GM20431 (cell line): ENCODE data around the gene PDPK1.
"Not testable (repeated sequence)": the region's sequence is repeated elsewhere in the genome, so short reads cannot be mapped to it uniquely, and the experiment has no call there.

Experiments
- in situ Hi-C: fragments of 300-500 bp; cut with MseI, MboI; formaldehyde crosslinking; loops from one replicate; pipeline ENCODE4 v1.15.0; 2020; ENCODE audit warnings: low sequenced_read_pairs; ENCODE audit not compliant: unreplicated experiment

The PDPK1 gene

DNA sequence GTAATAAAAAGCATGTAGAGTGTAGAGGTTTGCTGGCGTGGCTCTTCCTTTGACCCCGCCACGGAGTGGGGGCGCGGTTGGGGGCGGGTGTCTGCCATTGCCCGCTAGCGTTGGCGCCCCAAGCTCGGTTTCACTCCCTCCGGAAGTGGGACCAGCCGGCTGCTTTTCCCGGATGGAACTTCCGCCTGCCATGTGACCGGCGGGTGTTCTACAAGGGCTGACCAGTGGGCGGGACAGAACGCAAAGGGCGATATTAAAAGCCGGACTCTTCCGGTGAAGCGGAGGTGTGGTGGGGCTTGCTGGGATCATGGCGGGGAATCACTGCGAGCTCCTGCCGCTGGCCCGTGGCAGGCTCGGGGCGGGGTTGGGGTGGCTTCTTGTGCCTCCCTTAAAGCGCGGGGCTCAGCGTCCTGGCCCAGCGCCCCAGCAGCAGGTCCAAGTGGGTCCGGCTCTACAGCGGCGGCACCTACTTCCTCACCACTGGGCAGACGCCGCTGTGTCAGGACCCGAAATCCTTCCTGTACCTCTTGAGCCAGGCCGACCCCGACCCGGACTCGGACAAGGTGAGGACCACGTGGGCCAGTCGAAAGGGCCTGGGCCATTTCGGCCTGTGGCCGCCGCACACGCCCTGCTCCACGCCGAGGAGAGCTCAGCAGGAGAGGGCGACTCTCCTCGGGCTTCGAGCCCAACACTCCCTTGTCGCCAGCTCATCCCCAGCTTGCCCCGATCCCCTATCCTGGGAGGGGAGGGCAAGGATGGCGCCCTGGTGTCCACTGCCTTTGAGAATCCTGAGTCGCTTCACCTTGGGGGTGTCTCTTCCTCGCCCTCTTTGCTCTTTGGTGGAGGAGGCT lies 65.6 kb downstream of the PDPK1 start:
- in situ Hi-C loops, result no loop called here

DNA sequence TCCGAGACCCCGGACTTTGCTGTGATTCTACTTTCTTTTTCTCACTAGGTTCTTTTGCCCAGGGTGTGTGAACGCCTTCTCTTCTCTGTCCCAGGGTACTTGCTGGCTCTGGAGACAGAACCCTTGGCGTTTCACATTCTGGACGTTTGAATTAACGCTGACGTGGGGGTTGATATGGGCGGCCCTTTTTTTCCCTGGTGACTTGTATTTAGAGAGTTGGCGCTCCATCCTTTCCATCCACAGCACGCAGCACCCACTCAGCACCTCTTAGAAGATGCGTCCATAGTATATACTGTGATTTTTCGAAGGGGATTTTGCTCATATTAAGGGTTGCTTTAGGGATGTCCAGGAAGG lies 66.2 kb downstream of the PDPK1 start:
- in situ Hi-C loops, result not testable (repeated sequence)

DNA sequence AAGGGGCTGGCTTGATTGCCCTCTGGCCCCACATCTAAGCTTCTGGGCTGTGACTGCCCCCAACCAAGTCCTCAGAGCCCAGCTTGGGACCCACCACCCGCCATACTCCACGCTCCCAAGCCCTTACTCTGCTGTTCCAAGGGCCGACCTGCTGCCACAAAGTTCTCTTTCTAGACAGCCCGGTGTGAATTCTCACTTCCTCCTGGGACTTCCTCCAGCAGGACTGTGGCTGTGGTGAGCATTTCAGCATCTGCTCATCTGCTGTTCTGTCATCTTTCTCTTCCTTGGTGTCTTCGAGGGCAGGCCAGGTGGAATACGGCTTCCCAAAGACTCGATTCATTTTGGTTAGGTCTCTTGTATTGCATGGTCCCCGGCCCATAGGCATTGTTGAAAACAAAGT lies 69.0 kb downstream of the PDPK1 start:
- in situ Hi-C loops, result not testable (repeated sequence)

DNA sequence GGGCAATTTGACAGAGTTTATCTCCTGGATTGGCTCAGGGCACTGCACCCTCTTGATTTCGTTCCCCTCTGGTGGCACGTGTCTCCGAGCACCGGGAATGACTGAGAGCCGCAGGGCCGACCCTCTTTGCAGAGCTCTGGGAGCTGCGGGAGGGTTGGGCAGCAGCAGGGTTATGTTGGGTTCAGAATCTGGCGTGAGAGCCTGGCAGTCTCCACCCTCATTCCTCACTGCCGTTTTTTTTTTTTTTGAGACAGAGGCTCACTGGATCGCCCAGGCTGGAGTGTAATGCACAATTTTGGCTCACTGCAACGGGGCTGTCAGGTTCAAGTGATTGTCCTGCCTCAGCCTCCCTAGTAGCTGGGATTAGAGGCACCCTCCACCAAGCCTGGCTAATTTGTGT lies 71.5 kb downstream of the PDPK1 start:
- in situ Hi-C loops, result not testable (repeated sequence)

DNA sequence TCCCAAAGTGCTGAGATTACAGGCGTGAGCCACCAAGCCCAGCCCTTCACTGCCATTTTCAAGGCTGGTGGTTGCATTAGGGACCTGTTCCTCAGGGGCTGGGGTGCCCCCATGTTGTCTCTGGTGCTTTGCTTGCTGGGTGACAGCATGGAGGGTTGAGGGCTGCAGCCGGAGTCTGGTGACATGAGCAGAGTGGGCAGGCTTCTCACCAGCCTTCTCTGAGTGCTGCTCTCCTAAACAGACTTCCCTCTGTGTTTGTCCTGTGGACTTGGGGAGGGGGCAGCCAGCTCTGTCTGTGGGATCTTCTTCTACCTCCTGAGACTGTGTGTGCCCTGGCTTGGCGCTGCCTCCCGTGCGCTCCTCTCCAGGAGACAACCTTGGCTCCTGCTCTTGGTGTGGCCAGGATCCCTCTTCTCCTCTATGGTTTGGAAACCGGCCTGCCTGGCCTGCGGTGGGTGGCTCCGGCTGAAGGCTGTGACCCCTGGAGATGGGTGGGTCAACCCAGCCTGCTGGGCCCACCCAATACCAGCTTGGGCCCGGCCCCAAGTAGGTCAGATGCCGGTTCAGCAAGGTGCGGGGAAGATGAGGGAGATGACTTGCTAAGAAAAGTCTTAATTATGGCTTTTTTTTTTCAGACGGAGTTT lies 72.1 kb downstream of the PDPK1 start:
- in situ Hi-C loops, result no loop called here

DNA sequence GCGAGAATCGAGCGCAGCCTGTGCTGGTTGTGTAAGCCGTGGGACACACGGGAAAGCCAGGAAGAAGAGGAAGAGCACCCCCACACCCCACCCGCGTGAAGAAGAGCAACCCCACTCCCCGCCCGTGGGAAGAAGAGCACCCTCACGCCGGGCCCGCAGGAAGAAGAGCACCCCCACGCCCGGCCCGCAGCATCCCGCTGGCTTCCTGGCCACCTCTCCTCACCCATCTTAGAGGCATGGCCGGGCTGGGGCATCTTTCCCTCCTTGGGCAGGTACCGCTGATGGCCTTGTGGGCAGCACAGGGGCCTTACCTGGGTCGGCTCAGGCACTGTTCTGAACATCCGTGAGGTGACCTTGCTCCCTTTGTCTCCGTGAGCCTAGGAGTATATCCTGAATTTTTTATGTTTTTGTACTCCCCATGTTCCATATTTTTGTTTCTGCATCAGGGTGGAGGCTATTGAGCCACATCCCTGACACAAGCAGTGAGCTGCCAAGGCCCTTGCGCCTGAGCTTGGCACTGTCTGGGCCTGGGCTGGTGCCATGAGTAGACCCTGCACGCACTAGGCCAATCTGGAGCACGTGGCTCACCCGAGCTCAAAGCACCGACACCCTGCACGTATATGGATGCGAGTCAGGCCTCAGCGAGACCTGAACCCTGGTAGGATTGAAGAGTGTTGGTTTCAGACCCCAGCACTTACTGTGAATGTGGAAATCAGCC lies 73.1 kb downstream of the PDPK1 start:
- in situ Hi-C loops, result no loop called here

DNA sequence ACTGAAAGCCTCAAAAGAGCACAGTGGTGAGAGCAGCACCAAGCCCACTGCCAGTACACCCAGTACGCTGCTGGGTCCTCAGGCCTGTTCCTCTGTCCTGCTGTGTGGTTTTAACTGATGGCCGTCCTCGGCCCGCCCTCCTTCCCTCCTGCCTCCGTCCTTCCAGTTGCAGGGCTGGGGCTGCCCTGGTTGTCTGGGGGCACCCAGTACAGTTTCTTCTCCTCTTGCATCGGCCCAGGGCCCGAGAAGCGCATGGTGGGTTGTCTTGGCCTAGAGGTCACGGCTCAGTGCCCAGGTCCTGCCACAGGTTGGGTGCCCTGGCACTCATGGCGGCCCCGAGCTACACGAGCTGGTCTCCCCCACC lies 73.7 kb downstream of the PDPK1 start:
- in situ Hi-C loops, result no loop called here

DNA sequence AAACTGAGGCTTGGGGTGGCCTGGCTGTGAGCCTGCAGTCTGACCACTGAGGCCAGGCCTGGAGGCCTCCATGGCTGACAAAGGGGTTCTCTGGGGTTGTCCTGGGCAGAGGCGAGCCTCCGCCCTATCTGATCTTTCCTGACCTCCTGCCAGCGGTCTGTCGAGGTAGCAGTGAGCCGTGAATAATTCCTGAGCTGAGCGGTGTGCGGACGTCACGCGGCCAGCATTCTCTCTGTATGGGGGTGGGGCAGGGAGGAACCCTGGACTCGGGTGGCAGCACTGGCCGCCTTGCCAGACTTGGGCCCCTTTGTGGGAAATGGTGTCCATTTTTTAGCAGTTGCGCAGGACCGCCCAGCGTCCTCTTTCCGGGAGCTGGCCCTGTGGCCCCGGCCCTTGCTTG lies 74.1 kb downstream of the PDPK1 start:
- in situ Hi-C loops, result not testable (repeated sequence)

DNA sequence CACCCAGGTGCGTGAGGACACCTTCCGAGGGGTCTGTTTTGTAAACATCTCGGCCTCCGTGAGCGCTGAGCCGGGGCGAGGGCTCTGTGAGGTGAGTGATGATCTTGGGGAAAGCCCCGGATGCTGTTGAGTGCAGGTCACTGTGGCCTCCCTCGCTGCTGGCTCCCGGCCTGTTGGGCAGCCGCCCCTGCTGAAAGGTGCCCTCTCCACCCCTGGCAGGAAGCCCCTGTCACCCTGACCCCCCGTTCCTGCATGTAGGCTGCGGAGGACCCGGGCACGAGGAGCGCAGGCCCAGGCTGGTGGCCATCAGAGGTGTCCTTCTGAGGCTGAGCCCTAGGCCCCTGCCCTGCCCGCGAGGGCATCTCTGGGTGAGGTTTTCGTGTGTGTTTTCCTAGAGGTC lies 75.4 kb downstream of the PDPK1 start:
- in situ Hi-C loops, result not testable (repeated sequence)

DNA sequence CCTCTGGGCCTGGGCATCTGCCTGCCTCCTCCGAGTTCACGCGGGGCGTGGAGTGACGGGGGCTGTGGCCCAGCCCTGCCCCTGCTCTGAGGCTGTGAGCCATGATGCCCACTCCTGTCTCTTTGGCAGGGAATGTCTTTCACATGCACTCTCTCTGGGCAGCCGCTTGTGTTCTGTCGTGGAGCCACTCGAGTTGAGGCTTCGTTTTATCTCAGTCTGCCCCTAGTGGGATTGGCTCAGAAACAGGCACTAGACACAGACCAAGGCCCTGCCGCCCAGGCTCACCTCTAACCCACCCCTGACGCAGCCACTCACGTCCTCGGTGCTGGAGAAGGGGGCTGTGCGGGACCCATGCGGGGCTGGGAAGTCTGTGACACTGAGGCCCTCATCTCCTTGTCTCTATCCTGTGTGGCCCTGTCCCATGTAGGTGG lies 77.0 kb downstream of the PDPK1 start:
- in situ Hi-C loops, result no loop called here

DNA sequence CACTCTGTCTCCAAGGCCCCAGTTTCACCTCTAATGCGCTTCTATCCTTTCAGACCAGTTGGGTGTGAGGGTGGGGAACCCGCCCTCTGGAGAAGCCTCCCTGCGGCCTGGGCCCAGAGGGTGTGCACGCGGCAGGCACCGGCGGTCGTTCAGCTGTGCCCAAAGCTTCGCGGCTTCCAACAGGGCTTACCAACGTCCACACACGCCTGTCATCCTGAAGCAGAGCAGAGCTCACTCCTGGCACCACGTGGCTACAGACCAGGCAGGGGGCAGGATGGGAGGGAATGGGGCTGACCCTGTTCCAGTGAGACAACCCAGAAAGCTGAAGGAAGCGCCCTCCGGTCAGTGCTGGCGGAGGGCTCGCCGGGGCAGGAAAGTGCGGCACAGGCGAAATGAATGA lies 81.1 kb downstream of the PDPK1 start:
- in situ Hi-C loops, result not testable (repeated sequence)

DNA sequence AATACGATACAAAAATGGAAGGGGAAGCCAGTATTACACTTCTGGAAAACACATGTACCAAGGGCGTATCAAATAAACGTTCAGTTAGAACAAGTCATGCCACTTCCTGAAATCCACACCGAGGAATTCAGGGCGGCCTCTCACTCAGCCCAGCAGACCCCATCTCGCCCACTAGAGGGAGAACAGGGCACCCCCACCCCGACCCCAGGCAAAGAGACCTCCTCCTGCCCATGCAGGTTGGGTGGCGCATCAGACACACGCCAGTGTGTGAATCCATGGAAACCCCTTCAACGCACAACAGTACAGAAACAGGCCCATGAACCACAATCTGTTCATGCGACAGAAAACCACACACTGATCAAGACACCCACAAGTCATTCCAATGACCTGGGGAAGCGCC lies 81.8 kb downstream of the PDPK1 start:
- in situ Hi-C loops, result not testable (repeated sequence)

DNA sequence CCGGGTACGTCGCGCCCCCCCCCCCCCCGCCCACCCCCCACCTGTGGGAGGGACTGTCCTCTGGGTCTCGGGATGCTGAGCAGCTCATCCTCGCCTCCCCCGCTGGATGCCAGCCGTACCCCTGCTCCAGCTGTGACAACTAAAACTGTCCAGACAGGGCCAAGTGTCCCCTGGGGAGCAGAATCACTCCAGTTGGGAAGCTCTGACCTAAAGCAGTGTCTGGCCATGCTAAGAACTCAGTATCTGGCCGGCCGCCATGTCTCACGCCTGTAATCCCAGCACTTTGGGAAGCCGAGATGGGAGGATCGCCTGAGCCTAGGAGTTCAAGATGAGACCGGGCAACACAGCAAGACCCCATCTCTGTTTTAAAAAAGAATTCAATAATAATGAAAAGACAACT lies 83.0 kb downstream of the PDPK1 start:
- in situ Hi-C loops, result not testable (repeated sequence)

DNA sequence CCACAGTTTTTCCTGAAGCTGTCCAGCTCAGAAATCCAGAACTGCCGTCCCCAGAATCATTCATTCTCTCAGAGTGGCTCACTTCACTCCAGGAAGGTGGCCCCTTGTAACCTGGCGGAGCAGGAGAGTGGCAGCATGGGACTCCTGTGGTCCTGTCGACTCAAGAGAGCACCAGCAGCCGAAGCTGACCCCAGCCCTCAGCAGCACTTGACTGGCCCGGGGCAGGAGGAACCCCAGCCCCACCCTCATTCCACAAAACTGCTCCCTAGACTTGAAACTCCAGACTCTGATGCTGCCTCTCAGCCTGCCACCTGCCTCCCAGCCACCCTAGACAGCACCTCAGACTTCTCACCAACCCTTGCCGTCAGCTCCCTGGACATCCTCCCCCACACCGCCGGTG lies 83.6 kb downstream of the PDPK1 start:
- in situ Hi-C loops, result not testable (repeated sequence)

DNA sequence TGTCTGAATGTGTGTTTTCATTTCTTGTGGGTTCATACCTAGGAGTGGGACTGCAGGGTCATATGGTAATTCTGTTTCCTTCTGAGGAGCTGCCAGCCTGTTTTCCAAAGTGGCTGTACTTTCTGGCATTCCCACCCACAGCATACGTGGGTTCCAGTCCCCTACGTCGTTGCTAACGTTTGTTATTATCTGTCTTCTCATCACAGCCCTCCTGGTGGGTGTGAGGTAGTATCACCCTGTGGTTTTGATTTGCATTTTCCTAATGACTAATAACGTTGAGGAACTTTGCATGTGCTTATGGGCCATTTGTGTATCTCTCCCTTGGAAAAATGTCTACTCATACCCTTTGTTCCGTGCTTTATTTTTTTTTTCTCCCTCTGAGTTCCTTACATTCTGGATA lies 89.3 kb downstream of the PDPK1 start:
- in situ Hi-C loops, result not testable (repeated sequence)

DNA sequence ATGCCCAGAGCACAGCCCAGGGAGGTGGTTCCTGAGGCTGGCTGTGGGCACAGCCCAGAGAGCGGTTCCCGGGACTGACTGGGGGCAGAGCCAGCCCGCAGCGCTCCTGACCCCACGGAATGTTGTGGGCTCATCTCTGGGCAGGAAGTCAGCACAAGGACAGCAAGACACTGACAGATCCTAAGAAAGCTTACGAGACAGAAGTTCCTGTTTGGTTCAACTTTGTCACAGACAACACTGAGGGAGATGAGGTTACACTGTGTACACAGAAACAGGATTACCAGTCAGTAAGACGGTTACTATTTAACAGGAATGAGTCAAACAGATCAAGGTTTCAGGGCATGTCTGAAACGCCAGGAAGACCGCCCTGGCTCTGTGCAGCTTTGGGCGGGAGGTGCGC lies 93.4 kb downstream of the PDPK1 start:
- in situ Hi-C loops, result not testable (repeated sequence)

DNA sequence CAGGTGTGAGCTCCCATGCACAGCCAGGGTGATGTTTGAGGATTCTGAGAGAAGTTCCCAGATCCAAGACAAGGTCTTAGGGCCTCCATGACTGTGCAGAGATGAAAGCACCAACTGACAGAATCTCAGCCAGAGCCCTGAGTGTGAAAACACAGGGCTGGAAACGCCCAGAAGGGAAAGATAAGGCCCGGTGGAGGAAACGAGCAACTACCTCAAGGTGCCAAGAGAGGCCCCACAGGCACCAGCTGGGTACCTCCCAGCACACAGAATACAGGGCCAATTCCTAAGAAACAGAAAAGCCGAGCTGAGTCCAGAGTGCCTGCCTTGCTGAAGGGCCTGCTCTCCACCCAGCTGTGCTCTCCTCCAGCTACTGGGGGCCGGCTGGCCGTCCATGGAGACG lies 94.5 kb downstream of the PDPK1 start:
- in situ Hi-C loops, result not testable (repeated sequence)

DNA sequence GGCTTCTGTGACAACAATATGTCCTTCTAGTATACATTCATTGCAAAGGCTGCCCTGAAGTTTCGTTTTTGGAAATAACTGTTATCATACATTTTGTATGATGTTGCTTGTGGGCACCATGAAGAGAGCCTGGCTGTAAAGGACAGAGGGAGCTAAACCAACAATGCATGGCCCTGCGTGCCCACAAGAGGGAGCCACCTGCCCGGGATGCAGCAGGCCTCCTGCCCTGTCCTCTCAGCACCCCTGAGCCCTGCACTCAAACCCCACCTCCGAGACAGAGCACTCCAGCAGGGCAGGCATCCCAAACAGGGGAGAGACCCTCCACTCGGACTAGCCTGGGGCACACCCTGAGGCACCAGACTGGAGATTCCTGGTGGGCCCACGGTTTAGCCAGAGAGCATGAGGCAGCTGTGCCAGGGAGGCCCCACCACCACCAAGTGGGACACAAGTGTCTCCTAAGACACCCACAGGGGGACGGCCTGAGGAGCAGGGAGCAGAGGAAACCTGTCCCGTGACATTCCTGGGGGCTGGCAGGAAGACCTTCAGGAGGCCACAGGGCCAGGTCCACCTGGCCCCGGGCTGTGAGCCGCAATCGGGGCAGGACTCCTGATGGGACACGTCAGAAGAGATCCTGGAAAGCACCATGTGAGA lies 101.4 kb downstream of the PDPK1 start:
- in situ Hi-C loops, result not testable (repeated sequence)

DNA sequence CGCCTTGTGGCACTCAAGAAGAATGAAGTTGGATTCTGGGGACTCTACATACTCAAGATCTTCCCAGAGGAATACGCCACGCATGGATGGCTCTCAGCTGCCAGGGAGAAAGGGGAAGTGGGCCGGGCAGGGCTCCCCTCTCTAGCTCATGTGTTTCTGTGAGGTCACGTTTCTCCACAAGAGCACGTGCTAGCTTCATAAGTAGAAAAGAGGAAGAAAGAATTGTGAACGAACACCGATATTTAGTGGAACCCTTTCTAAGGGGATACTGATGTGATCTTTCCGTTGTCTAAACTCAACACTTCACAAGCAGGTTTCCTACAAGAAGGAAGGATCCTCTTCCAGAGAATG lies 101.9 kb downstream of the PDPK1 start:
- in situ Hi-C loops, result not testable (repeated sequence)

DNA sequence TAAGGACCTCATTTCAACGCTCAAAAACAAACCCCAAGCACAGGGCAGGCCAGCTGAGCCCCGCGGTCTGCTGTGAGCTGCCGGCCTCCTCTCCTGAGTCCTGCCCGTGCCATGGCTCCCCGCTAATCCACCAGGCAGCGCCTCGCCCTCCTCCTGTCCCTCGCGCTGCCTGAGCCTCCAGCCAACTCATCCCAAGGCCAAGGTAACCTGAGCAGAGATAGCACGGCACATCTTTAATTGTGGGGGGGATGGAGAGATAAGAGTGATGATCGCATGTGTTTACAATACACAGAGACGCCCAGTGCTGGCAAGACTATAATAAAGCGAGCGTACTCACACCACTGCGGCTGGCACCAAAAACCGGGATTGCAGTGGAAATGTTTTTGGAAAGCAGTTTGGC lies 104.7 kb downstream of the PDPK1 start:
- in situ Hi-C loops, result not testable (repeated sequence)
